ENCODE results near the gene ARHGAP22. TPM values are rescaled to one million over a fixed set of nuclear protein-coding genes. Genes with fewer than 3 reads are reported as not detected.

The ARHGAP22 gene
- total and polyA plus RNA-seq, 2 of the 4 experiments (the other 2 are of a cell fraction), result 28.3 to 30.2 TPM

- H3K9ac ChIP-seq (ENCODE audit: low read depth, low read length), result no peak overlapping the region
- in situ Hi-C loops (cut with MboI; ENCODE audit: low sequenced_read_pairs), result no loop called here
- no peak for ATAC-seq (ENCODE audit: low read depth)
- no peak overlapping the region for H3K4me3 ChIP-seq (ENCODE audit: insufficient read depth, low read depth, low read length)
- no peak overlapping the region for H4K5ac ChIP-seq (ENCODE audit: low read depth, low read length)
- H3K36me3 ChIP-seq (ENCODE audit: control insufficient read depth, insufficient read depth, low read length), result peaks cover 6% of the 10 kb centered on the region
- no peak overlapping the region for H3K14ac ChIP-seq (replicated peaks; ENCODE audit: low read depth, low read length)
- TF ChIP-seq BHLHE40 (IDR thresholded peaks at IDR 0.05; ENCODE audit: low read depth, low read length), result no peak
- no peak for TF ChIP-seq CTCF (conservative IDR thresholded peaks at IDR 0.05; ENCODE audit: low read depth, low read length)
- TF ChIP-seq CEBPB (IDR thresholded peaks at IDR 0.05; ENCODE audit: low read depth, low read length), result no peak
- no peak for TF ChIP-seq RFX5 (IDR thresholded peaks at IDR 0.05; ENCODE audit: low read depth, low read length)
- no peak overlapping the region for H2AFZ ChIP-seq (replicated peaks; ENCODE audit: low read length, poor library complexity)
- H3K4ac ChIP-seq (ENCODE audit: low read depth, low read length), result no peak overlapping the region
- peaks cover 6% of the 10 kb centered on the region; the same call in 1 of the 2 replicates for H3K9me1 ChIP-seq (ENCODE audit: insufficient read depth, low read length)
- no peak overlapping the region for H3K23ac ChIP-seq (ENCODE audit: low read depth, low read length)
- no peak overlapping the region for H2BK120ac ChIP-seq (ENCODE audit: low read depth, low read length)
- H3K56ac ChIP-seq (ENCODE audit: extremely low read depth, insufficient read depth, low read length), result no peak overlapping the region
- no peak for DNase-seq
- no peak overlapping the region for H2BK20ac ChIP-seq (ENCODE audit: low read depth, low read length)
- peaks cover 19 to 28% of the 10 kb centered on the region in 2 experiments; a peak in 3 of 4 replicates for H3K79me1 ChIP-seq (ENCODE audit: low read depth in 1 of 2, low read length in 2 of 2)
- H2AK9ac ChIP-seq (replicated peaks; ENCODE audit: low read depth, low read length, poor library complexity), result no peak overlapping the region
- H2BK15ac ChIP-seq (ENCODE audit: low read depth, low read length), result no peak overlapping the region
- H4K91ac ChIP-seq (ENCODE audit: insufficient read depth, low read depth, low read length), result no peak overlapping the region
- no peak overlapping the region for H3K4me2 ChIP-seq (ENCODE audit: low read depth, low read length)
- POLR2A ChIA-PET (ENCODE audit: unreplicated experiment), result no interaction called here
- dilution Hi-C loops (cut with HindIII; ENCODE audit: low sequenced_read_pairs, unreplicated experiment), result no loop called here
- intact Hi-C loops (cut with micrococcal nuclease), result no loop called here
- CTCF ChIA-PET, result no interaction called here
- H3K4me1 ChIP-seq (ENCODE audit: control insufficient read depth, insufficient read depth, low read length), result peaks cover 6% of the 10 kb centered on the region; the same call in 1 of the 2 replicates
- H4K20me1 ChIP-seq (ENCODE audit: insufficient read depth, low read length), result no peaks in the 10 kb centered on the region; the same call in 1 of the 2 replicates
- peaks cover 8% of the 10 kb centered on the region for H3K9me3 ChIP-seq (ENCODE audit: control insufficient read depth, insufficient read depth, low read length)
- H2AK5ac ChIP-seq (ENCODE audit: low read depth, low read length), result no peak overlapping the region
- no CpG with 5 or more reads among the region's 2 CpGs for WGBS, 2 experiments (ENCODE audit: extremely low coverage in 2 of 2, insufficient read length in 1 of 2)
- no TSS peak for BruUV-seq (replicated peaks)
- H3K27ac ChIP-seq (ENCODE audit: insufficient read depth, low read length), result no peak overlapping the region
- no peak overlapping the region for H4K8ac ChIP-seq (ENCODE audit: low read depth in 2 of 2, low read length in 2 of 2)
- no peak overlapping the region for H2BK5ac ChIP-seq (ENCODE audit: low read depth, low read length, poor library complexity, severe bottlenecking)
- H3K27me3 ChIP-seq (ENCODE audit: control insufficient read depth, insufficient read depth, low read length), result no peaks in the 10 kb centered on the region
- H3K18ac ChIP-seq (ENCODE audit: low read depth, low read length), result no peak overlapping the region
Observed at GRCh38 chr10:48411510-48411909, 193.4 kb downstream of the ARHGAP22 start.

Data from IMR-90 (cell line).